GM06990 (cell line): ENCODE measurements around the gene XKR7.

Experiments
- DNase-seq: peaks from one replicate; pipeline ENCODE4 v3.0.0-alpha.2; 2011; ENCODE audit not compliant: insufficient read length; ENCODE audit errors: extremely low read depth
- H3K27me3 ChIP-seq: replicated peaks from 2 replicates; pipeline ENCODE4 v1.6.0; 2011; ENCODE audit warnings: low read length; ENCODE audit not compliant: control insufficient read depth, insufficient read depth
- H3K36me3 ChIP-seq: 2 replicates; pipeline ENCODE4 v1.5.1; 2011; ENCODE audit warnings: low read length; ENCODE audit not compliant: control insufficient read depth, insufficient read depth
- H3K4me3 ChIP-seq: replicated peaks from 2 replicates; pipeline ENCODE4 v1.5.1; 2011; ENCODE audit warnings: low read depth, mild to moderate bottlenecking, control low read depth, low read length
- TF ChIP-seq, protein P1 (sequence below): IDR thresholded peaks from 2 replicates; pipeline ENCODE4 v1.5.1; 2011; ENCODE audit warnings: low read length, control low read depth, mild to moderate bottlenecking, inconsistent platforms; ENCODE audit not compliant: insufficient read depth, poor library complexity, severe bottlenecking

XKR7 gene

DNA sequence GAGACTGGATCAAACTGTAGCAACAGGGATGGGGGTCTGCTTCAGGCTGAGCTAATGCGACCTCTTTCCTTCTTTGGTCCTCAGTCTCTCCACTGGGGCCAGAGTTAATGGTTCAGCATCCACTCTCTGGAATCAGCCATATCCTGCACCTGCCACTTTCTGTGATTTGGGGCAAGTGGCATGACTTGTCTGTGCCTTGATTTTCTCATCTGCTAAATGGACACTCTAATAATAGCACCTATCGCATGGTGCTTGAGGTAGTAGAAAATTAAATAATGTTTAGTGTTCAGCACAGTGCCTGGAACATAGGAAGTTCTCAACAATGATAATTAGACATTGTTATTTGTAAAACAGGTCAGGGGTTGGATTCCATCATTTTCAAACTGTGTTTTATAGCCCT lies 6.3 kb downstream of the XKR7 start:
- Histone ChIP-seq H3K36me3 (no peaks in the 10 kb centered on the region), H3K27me3 (peaks cover 2% of the 10 kb centered on the region), H3K4me3 (no peak overlapping the region)
- TF ChIP-seq, protein P1, sequence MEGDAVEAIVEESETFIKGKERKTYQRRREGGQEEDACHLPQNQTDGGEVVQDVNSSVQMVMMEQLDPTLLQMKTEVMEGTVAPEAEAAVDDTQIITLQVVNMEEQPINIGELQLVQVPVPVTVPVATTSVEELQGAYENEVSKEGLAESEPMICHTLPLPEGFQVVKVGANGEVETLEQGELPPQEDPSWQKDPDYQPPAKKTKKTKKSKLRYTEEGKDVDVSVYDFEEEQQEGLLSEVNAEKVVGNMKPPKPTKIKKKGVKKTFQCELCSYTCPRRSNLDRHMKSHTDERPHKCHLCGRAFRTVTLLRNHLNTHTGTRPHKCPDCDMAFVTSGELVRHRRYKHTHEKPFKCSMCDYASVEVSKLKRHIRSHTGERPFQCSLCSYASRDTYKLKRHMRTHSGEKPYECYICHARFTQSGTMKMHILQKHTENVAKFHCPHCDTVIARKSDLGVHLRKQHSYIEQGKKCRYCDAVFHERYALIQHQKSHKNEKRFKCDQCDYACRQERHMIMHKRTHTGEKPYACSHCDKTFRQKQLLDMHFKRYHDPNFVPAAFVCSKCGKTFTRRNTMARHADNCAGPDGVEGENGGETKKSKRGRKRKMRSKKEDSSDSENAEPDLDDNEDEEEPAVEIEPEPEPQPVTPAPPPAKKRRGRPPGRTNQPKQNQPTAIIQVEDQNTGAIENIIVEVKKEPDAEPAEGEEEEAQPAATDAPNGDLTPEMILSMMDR = no peak
- DNase-seq = no peak

DNA sequence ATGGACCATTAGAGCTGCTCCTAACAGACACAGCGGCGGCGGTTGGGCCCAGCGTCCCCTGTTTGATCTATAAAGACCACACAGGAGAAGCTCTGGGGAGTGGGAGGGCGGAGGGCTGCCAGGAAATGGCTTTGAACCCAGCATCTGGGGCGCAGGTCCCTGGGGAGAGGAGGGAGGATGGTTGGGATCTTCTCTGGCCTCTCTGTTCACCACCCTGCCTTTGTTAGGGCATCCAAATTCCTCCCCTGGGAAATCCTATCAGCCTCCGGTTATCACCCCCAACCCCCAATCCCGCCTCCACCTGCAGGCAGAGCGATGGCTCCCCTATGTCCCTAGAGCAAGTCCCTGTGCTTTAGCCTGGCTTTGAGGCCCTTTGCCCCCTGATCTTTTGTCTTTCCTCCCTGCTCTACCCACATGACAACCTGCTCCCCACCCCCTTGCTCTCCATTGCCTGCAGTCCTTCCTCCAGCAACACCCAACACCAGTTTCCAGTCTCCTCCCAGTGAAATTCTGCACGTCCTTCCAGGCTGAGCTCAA lies 7.1 kb downstream of the XKR7 start:
- Histone ChIP-seq H3K4me3 (no peak overlapping the region), H3K36me3 (no peaks in the 10 kb centered on the region), H3K27me3 (peaks cover 2% of the 10 kb centered on the region)
- TF ChIP-seq, protein P1 = no peak
- no peak for DNase-seq

DNA sequence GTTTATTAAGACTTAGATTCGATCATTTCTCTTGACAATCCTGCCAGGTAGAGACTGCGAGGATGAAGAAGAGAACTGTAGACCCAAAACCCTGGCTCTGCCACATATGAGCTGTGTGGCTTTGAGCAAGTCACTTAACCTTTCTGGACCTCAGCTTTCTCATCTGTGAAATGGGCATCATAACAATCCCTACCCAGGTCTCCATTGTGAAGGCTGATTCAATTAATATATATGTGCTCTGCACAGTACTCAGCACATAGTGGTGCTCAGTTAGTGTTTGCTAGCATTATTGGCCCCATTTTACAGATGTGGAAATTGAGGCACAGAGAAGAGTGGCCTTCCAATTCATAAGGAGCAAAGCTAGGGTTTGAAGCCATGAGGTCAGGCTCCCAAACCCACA lies 7.9 kb downstream of the XKR7 start:
- Histone ChIP-seq H3K36me3 (no peaks in the 10 kb centered on the region), H3K27me3 (peaks cover 2% of the 10 kb centered on the region), H3K4me3 (no peak overlapping the region)
- DNase-seq = no peak
- TF ChIP-seq, protein P1 = no peak

DNA sequence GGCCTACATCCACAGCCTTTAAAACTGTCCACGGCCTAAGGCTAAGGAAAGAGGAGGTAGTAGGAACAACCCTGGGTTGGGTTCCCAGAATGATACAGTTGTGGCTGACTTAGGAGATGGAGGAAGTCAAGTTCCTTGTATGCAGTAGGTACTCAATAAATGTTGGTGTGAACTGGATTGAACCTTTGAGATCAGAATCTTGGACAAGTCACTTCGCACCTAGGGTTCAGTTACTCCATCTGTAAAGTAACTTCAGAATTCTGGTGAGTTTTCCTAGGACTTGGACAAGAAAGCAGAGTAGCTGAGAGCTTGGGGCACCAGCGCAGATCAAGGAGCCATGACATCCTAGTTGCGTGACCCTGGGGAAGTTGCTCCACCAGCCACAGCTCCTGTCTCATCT lies 9.1 kb downstream of the XKR7 start:
- Histone ChIP-seq H3K36me3 (no peaks in the 10 kb centered on the region), H3K27me3 (peaks cover 2% of the 10 kb centered on the region), H3K4me3 (no peak overlapping the region)
- DNase-seq = no peak
- TF ChIP-seq, protein P1 = no peak

DNA sequence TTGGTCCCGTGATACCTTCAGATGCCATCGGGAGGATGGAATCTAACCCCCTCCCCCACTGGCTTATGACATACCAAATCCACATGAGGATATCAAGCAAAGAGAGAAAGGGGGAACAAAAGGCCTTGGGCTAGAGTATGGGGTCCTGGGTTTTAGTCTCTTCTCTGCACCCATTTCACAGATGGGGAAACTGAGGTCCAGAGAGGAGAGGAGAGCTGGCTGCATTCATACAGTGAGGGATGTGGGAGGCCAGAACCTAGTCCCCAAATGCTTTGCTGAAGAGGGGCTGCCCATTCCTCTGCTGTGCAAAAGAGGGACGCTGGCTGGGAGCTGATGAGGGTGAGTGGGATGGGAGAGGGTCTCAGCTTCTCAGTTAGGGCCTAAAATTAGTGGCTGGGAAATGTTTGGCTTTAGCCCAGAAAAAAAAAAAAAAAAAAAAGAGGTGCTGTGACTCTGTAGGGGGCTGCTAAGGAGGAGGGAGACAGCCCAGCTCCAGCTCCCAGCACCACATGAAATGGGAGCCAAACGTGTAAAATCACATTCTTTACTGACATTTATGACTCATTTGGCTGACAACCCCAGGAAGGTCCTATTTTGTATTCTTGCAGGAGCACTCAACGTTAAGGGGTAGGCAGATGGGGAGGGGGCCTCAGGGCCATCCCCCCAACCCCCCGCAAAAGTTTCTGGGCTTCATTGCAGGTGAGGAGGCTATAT lies 11.9 kb downstream of the XKR7 start:
- no peak for DNase-seq
- H3K27me3 ChIP-seq = no peaks in the 10 kb centered on the region; the same call in 1 of the 2 replicates
- no peak overlapping the region for H3K4me3 ChIP-seq
- TF ChIP-seq, protein P1 = no peak
- H3K36me3 ChIP-seq = no peaks in the 10 kb centered on the region
